CD14-positive monocyte (primary cell): ENCODE results near the gene SSBP2. TPM values are rescaled to one million over a fixed set of nuclear protein-coding genes. Genes with fewer than 3 reads are reported as not detected.

ENCODE experiments used
- DNase-seq, 3 donors: peaks; one replicate each; pipeline ENCODE4 v3.0.0-alpha.2; 2011 to 2022
- H2AFZ ChIP-seq: 2 replicates; pipeline ENCODE4 v1.6.0; 2012; ENCODE audit warnings: mild to moderate bottlenecking, low read depth, low read length, inconsistent platforms; ENCODE audit not compliant: insufficient read depth, poor library complexity, severe bottlenecking
- H3K27ac ChIP-seq, 2 donors: 1 replicate in 1 of 2; 2 replicates in 1 of 2; pipeline ENCODE4 v1.5.1; 2012 to 2013; ENCODE audit warnings: low read length in 2 of 2, control low read depth in 1 of 2, inconsistent platforms in 1 of 2, low read depth in 1 of 2, mild to moderate bottlenecking in 1 of 2
- H3K27me3 ChIP-seq, 2 donors: one replicate each; pipeline versions ENCODE4 v1.6.0 to v1.6.1; 2011 to 2013; ENCODE audit warnings: low read length in 2 of 2; ENCODE audit not compliant: control insufficient read depth in 2 of 2, insufficient read depth in 2 of 2
- H3K36me3 ChIP-seq, 2 donors: replicated peaks in 1 of 2; 1 replicate in 1 of 2; 2 replicates in 1 of 2; pipeline versions ENCODE4 v1.5.1 to v1.6.1; 2012 to 2013; ENCODE audit warnings: low read length in 2 of 2, control low read depth in 1 of 2, inconsistent platforms in 1 of 2, mild to moderate bottlenecking in 1 of 2; ENCODE audit not compliant: insufficient read depth in 2 of 2, control insufficient read depth in 1 of 2
- H3K4me1 ChIP-seq, 2 donors: 1 replicate in 1 of 2; 2 replicates in 1 of 2; pipeline versions ENCODE4 v1.5.1 to v1.6.1; 2012 to 2013; ENCODE audit warnings: low read length in 2 of 2, control low read depth in 1 of 2, inconsistent platforms in 1 of 2, mild to moderate bottlenecking in 1 of 2, moderate library complexity in 1 of 2; ENCODE audit not compliant: insufficient read depth in 2 of 2, control insufficient read depth in 1 of 2
- H3K4me2 ChIP-seq: replicated peaks from 2 replicates; pipeline ENCODE3; 2012; ENCODE audit warnings: low read length, moderate library complexity, mild to moderate bottlenecking; ENCODE audit not compliant: poor library complexity, severe bottlenecking; ENCODE audit errors: extremely low read depth
- H3K4me3 ChIP-seq, 3 experiments: fragments of 200-600 bp in 1 of 3; sonication (generic) in 1 of 3; replicated peaks in 1 of 3; 1 replicate in 2 of 3; 2 replicates in 1 of 3; pipeline ENCODE4 v1.5.1; 2011 to 2013; ENCODE audit warnings: low read length in 3 of 3, mild to moderate bottlenecking in 3 of 3, control low read depth in 2 of 3, low read depth in 2 of 3, inconsistent platforms in 1 of 3, moderate library complexity in 1 of 3
- H3K79me2 ChIP-seq: 2 replicates; pipeline ENCODE4 v1.6.0; 2012; ENCODE audit warnings: mild to moderate bottlenecking, control low read depth, inconsistent platforms, low read length, moderate library complexity; ENCODE audit not compliant: insufficient read depth
- H3K9ac ChIP-seq: 2 replicates; pipeline ENCODE4 v1.6.0; 2017; ENCODE audit warnings: low read length, mild to moderate bottlenecking; ENCODE audit not compliant: insufficient read depth, poor library complexity, severe bottlenecking
- H3K9me3 ChIP-seq, 2 donors: replicated peaks in 1 of 2; 1 replicate in 1 of 2; 2 replicates in 1 of 2; pipeline versions ENCODE4 v1.5.1 to v1.6.1; 2012 to 2013; ENCODE audit warnings: low read length in 2 of 2, control low read depth in 1 of 2; ENCODE audit not compliant: control insufficient read depth in 1 of 2, insufficient read depth in 1 of 2
- H4K20me1 ChIP-seq: 2 replicates; pipeline ENCODE4 v1.6.0; 2012; ENCODE audit warnings: mild to moderate bottlenecking, low read length, control low read depth, moderate library complexity; ENCODE audit not compliant: insufficient read depth
- H3K27ac Mint-ChIP-seq, 7 donors: one replicate each; pipeline ENCODE4 v1.8.0; 2020; ENCODE audit warnings: mild to moderate bottlenecking in 7 of 7, mixed read lengths in 7 of 7, moderate library complexity in 6 of 7, inconsistent platforms in 2 of 7
- H3K27me3 Mint-ChIP-seq, 3 donors: one replicate each; pipeline ENCODE4 v1.8.0; 2021 to 2022; ENCODE audit warnings: low read depth in 3 of 3, mild to moderate bottlenecking in 3 of 3, mixed read lengths in 3 of 3, moderate library complexity in 3 of 3, inconsistent platforms in 1 of 3
- H3K36me3 Mint-ChIP-seq, 2 donors: one replicate each; pipeline ENCODE4 v1.8.0; 2020; ENCODE audit warnings: mixed read lengths in 2 of 2, inconsistent platforms in 1 of 2, mild to moderate bottlenecking in 1 of 2
- H3K4me1 Mint-ChIP-seq: one replicate; pipeline ENCODE4 v1.8.0; 2020; ENCODE audit warnings: mild to moderate bottlenecking, mixed read lengths
- H3K4me3 Mint-ChIP-seq, 2 donors: one replicate each; pipeline ENCODE4 v1.8.0; 2020; ENCODE audit warnings: mild to moderate bottlenecking in 2 of 2, mixed read lengths in 2 of 2, moderate library complexity in 1 of 2
- H3K9me3 Mint-ChIP-seq, 7 donors: one replicate each; pipeline ENCODE4 v1.8.0; 2020 to 2022; ENCODE audit warnings: mixed read lengths in 7 of 7, mild to moderate bottlenecking in 6 of 7, moderate library complexity in 6 of 7, inconsistent platforms in 2 of 7
- WGBS: methylation state at CpG from one replicate; pipeline ENCODE4 v1.1.5; 2013; ENCODE audit warnings: missing lambda C conversion rate; ENCODE audit not compliant: insufficient coverage; 5-methylcytosine and 5-hydroxymethylcytosine counted together
- intact Hi-C, 2 donors: fragments of 100-400 bp; cut with micrococcal nuclease; formaldehyde crosslinking; loops; one replicate each; pipeline versions ENCODE4 v1.15.0 to v1.15.1; 2023
- polyA plus RNA-seq, 3 donors: library from polyadenylated mRNA; depleted of rRNA in 1 of 3; unstranded in 2 of 3; stranded (reverse) in 1 of 3; fragments of 300-500 nt in 2 of 3; fragments of >200 nt in 1 of 3; fragmentation: Illumina TruSeq in 2 of 3; gene quantifications; 1 replicate in 2 of 3; 2 replicates in 1 of 3; pipeline ENCODE4 v1.2.3, GENCODE V29; 2012 to 2021
- TF ChIP-seq, protein P1 (sequence below): fragments of 200-600 bp; IDR thresholded peaks from one replicate; pipeline ENCODE4 v1.8.0; 2022; ENCODE audit warnings: antibody characterized with exemption, mild to moderate bottlenecking

Gene SSBP2
- polyA plus RNA-seq, 3 donors, result 29.1 to 55.2 (median 53.4) TPM

DNA sequence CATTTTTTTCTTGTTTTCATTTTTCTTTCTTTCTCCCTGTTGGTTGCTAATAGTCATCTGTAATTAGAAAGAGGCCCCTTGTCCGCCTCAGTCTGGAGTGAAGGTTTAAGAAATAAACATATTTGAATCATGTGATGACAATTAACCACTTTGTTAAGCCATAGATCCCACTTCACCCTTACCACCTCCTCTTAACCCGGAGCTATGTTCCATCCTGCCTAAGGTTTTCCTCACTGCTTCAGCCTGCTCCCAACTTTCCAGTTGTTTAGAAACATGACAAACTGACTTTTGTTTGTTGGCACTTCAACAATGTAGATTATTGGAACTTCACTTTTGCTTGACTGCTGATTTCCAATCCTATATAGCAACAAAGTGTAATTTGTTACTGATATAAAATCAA, 37.4 kb upstream of the SSBP2 start:
- no peak for DNase-seq
- H3K4me1 Mint-ChIP-seq, result peaks cover 27% of the 10 kb centered on the region
- Histone ChIP-seq H2AFZ (peak overlapping the region; percentile 1), H3K36me3 (no peaks in the 10 kb centered on the region), H3K27ac (no peak overlapping the region), H3K4me3 (no peak overlapping the region), H3K9ac (no peak overlapping the region), H4K20me1 (no peaks in the 10 kb centered on the region), H3K9me3 (no peaks in the 10 kb centered on the region), H3K4me2 (no peak overlapping the region), H3K27me3 (no peaks in the 10 kb centered on the region), H3K79me2 (no peaks in the 10 kb centered on the region), H3K4me1 (peaks cover 15% of the 10 kb centered on the region in 2 donors)
- intact Hi-C loops, result no loop called here
- no peak overlapping the region for H3K27ac Mint-ChIP-seq
- H3K36me3 Mint-ChIP-seq, result no peaks in the 10 kb centered on the region
- WGBS, result no CpG with 5 or more reads among the region's 2 CpGs
- no peak overlapping the region for H3K4me3 Mint-ChIP-seq
- H3K27me3 Mint-ChIP-seq, result no peaks in the 10 kb centered on the region
- H3K9me3 Mint-ChIP-seq, result peaks cover 0 to 6% (median 0%) of the 10 kb centered on the region in 7 donors
- TF ChIP-seq, protein P1, sequence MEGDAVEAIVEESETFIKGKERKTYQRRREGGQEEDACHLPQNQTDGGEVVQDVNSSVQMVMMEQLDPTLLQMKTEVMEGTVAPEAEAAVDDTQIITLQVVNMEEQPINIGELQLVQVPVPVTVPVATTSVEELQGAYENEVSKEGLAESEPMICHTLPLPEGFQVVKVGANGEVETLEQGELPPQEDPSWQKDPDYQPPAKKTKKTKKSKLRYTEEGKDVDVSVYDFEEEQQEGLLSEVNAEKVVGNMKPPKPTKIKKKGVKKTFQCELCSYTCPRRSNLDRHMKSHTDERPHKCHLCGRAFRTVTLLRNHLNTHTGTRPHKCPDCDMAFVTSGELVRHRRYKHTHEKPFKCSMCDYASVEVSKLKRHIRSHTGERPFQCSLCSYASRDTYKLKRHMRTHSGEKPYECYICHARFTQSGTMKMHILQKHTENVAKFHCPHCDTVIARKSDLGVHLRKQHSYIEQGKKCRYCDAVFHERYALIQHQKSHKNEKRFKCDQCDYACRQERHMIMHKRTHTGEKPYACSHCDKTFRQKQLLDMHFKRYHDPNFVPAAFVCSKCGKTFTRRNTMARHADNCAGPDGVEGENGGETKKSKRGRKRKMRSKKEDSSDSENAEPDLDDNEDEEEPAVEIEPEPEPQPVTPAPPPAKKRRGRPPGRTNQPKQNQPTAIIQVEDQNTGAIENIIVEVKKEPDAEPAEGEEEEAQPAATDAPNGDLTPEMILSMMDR, result no peak

DNA sequence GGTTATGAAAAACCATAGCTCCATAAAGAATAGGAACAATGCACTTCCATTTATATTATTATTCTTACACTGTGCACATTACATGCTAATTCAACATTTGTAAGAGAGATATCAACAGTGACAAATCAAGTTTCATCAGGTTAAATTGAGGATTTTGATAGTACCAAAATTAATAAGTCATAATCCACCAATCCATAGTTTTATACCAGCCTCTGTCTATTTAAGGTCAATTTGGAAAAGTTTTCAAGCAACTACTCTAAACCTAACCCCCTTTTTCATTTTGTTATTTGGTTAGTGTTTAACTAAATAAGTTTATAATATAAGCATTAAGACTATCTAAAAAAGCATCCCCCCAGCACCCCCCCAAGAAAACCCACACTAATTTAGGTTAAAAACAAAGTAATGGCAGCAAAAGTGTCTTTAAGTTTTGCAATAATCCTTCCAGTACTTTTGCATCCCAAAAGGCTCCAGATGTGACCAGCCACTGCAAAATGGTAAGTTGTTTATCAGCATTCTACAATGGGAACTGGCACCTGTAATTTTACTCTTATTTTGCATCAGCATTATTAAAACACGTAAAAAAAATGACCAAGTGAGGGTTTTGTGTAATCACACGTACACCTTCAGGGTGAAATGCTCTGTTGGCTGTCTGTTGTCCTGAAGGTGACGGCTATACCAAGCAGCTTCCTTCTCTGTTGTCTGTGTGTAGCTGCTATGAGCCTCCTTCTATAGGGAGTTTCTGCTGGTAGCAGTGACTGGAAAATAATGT, 36.8 kb upstream of the SSBP2 start:
- peak overlapping the region; percentile 1 for H2AFZ ChIP-seq
- H3K27me3 Mint-ChIP-seq, result no peaks in the 10 kb centered on the region
- H3K9me3 ChIP-seq, result no peaks in the 10 kb centered on the region
- H3K36me3 Mint-ChIP-seq, result no peaks in the 10 kb centered on the region
- TF ChIP-seq, protein P1, result no peak
- peaks cover 32% of the 10 kb centered on the region for H3K4me1 Mint-ChIP-seq
- H3K9me3 Mint-ChIP-seq, result peaks cover 0 to 6% (median 0%) of the 10 kb centered on the region in 7 donors
- no peaks in the 10 kb centered on the region for H4K20me1 ChIP-seq
- peak overlapping the region in 1 of 3 experiments; percentile 19 for H3K4me3 ChIP-seq
- 4% methylated on average over 3 of the region's 3 CpGs for WGBS
- H3K9ac ChIP-seq, result no peak overlapping the region
- H3K27me3 ChIP-seq, result no peaks in the 10 kb centered on the region
- no peak for DNase-seq
- H3K4me3 Mint-ChIP-seq, result peak overlapping the region in 1 of 2 donors; percentile 55
- peak overlapping the region in 2 of 7 donors; percentile 36 to 56 for H3K27ac Mint-ChIP-seq
- H3K27ac ChIP-seq, result no peak overlapping the region
- intact Hi-C loops, result no loop called here
- no peaks in the 10 kb centered on the region for H3K36me3 ChIP-seq
- peak overlapping the region; percentile 46 for H3K4me2 ChIP-seq
- H3K79me2 ChIP-seq, result no peaks in the 10 kb centered on the region
- H3K4me1 ChIP-seq, result peaks cover 15% of the 10 kb centered on the region in 2 donors
